ENCODE results near the gene AZIN2.

DNA sequence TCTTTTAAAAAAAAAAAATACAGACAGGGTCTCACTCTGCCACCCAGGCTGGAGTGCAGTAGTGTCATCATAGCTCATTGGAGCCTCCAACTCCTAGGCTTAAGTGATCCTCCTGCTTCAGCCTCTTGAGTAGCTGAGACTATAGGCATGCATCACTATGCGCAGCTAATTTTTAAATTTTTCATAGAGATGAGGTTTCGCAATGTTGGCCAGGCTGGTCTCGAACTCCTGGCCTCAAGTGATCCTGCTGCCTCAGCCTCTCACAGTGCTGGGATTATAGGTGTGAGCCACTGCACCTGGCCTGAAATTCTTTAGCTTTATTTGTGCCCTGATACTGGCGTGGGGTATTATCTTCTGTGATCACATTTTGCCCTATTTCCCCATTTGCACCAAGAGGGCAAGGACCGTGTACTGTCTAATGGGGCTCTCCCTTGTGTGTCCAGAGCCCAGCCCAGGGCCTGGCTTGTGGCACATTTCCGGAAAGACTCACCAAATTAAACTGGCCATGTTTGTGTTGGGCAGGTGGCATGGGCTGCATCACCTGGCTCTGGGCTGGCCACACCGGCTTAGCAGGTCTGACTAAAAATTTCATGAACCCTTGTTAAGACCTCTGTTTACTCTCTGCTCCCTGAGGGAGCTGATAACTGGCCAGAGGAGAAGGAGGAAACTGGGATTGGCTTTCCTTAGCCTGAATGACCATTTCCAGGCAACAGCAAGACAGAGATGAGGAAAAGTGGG, 68.7 kb downstream of the AZIN2 start:
- TF ChIP-seq, protein P1, sequence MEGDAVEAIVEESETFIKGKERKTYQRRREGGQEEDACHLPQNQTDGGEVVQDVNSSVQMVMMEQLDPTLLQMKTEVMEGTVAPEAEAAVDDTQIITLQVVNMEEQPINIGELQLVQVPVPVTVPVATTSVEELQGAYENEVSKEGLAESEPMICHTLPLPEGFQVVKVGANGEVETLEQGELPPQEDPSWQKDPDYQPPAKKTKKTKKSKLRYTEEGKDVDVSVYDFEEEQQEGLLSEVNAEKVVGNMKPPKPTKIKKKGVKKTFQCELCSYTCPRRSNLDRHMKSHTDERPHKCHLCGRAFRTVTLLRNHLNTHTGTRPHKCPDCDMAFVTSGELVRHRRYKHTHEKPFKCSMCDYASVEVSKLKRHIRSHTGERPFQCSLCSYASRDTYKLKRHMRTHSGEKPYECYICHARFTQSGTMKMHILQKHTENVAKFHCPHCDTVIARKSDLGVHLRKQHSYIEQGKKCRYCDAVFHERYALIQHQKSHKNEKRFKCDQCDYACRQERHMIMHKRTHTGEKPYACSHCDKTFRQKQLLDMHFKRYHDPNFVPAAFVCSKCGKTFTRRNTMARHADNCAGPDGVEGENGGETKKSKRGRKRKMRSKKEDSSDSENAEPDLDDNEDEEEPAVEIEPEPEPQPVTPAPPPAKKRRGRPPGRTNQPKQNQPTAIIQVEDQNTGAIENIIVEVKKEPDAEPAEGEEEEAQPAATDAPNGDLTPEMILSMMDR (conservative IDR thresholded peaks at IDR 0.05; ENCODE audit: low read length), result no peak
- no peak for TF ChIP-seq EZH2phosphoT487 (IDR thresholded peaks at IDR 0.05; ENCODE audit: borderline replicate concordance)
